Mucosa of stomach (tissue), 1 donor: ENCODE results near the gene ALK.

ENCODE experiments used
- H3K27me3 ChIP-seq: one replicate; pipeline ENCODE4 v1.7.0; 2013; ENCODE audit warnings: mild to moderate bottlenecking, low read length; ENCODE audit not compliant: control insufficient read depth, insufficient read depth
- H3K36me3 ChIP-seq: one replicate; pipeline ENCODE4 v1.7.0; 2013; ENCODE audit warnings: low read length; ENCODE audit not compliant: control insufficient read depth, insufficient read depth
- H3K4me1 ChIP-seq: one replicate; pipeline ENCODE4 v1.7.0; 2013; ENCODE audit warnings: mild to moderate bottlenecking, low read length; ENCODE audit not compliant: control insufficient read depth, insufficient read depth
- H3K4me3 ChIP-seq: one replicate; pipeline ENCODE4 v1.7.0; 2013; ENCODE audit warnings: low read length
- H3K9ac ChIP-seq: one replicate; pipeline ENCODE4 v1.7.0; 2013; ENCODE audit warnings: mild to moderate bottlenecking, low read length, moderate library complexity
- H3K9me3 ChIP-seq: one replicate; pipeline ENCODE4 v1.7.0; 2013; ENCODE audit warnings: mild to moderate bottlenecking, low read length, moderate library complexity; ENCODE audit not compliant: control insufficient read depth
- donor health status: Pancreatic carcinoma.

ALK gene

DNA sequence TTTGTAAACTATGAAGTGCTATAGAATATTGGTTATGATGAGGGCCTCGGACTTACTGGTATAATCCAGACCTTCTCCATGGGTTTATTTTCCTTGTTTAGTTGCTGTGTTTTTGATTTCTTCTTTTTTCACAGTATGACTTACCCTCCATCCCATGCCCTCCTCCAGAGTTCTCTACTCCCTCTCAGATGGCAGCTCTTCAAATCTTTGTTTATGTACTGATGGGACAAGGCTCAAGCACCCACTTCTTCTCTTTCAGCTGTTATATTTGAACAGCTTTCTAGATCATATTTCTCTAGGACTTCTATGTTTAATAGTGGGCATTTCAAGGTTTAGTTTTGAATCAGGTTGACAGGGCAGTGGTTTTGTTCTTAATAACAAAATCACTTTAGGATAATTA lies 762.3 kb downstream of the ALK start:
- Histone ChIP-seq H3K27me3 (no peaks in the 10 kb centered on the region), H3K36me3 (no peaks in the 10 kb centered on the region), H3K4me1 (no peaks in the 10 kb centered on the region), H3K9ac (no peak overlapping the region), H3K4me3 (no peak overlapping the region), H3K9me3 (no peaks in the 10 kb centered on the region)

DNA sequence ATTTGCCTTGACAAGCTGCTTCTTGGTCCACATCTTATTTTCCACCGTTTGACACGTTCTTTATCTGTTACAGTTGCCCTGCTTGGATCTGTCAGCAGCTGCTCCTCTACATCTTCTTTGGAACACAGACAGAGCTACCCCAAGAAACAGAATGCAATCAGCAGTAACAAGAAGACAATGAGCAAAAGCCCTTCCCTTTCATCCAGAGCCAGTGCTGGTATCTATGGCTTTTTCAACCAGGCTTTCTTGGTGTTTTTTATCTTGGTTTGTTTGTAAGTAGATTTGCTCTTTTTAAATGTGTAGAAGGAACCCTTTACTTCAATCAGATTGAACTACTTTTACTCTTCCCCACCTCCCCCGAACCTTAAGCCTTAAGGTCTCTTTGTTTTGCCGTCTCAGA lies 764.3 kb downstream of the ALK start:
- Histone ChIP-seq H3K4me3 (no peak overlapping the region), H3K9me3 (no peaks in the 10 kb centered on the region), H3K27me3 (no peaks in the 10 kb centered on the region), H3K36me3 (no peaks in the 10 kb centered on the region), H3K4me1 (no peaks in the 10 kb centered on the region), H3K9ac (no peak overlapping the region)

DNA sequence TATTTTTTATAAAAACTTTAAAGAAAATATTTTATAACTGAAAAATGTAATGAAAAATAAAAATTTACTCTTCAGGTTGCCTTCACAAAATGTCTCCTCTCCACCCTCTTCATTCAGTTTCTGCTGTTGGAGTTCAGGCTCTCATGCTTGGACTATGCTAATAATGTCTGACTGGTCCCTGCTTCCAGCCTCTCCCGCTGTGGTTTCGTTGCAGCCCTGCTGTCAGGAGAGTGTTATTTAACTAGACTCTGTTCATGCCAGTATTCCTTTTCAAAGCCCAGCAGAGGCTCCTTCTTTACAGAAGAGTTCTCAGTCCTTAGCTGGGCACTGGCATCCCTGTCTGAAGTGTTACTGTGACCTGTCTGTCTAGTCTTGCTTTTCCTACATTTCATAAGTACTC lies 765.8 kb downstream of the ALK start:
- Histone ChIP-seq H3K9me3 (no peaks in the 10 kb centered on the region), H3K36me3 (no peaks in the 10 kb centered on the region), H3K4me1 (no peaks in the 10 kb centered on the region), H3K27me3 (no peaks in the 10 kb centered on the region), H3K4me3 (no peak overlapping the region), H3K9ac (no peak overlapping the region)

DNA sequence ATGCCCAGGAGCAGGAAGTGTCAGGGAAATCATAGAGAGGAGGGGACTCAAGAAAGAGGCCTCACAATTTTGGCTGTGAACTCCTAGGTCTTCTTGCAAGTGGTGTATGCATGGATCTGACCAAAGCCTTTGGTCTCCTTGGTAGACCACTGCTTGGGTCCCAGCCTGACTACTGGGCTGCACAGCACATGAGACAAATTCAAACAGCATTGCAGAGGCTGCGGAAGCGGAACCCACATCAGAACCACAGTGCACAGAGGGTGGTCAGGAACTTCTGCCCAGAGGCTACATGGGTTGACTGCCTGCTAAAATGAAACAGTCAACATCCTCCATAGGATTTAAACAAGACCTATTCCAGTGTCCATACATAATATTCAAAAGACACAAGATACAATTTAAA lies 766.8 kb downstream of the ALK start:
- H3K4me1 ChIP-seq = no peaks in the 10 kb centered on the region
- H3K27me3 ChIP-seq = no peaks in the 10 kb centered on the region
- no peak overlapping the region for H3K9ac ChIP-seq
- H3K9me3 ChIP-seq = no peaks in the 10 kb centered on the region
- no peaks in the 10 kb centered on the region for H3K36me3 ChIP-seq
- no peak overlapping the region for H3K4me3 ChIP-seq

DNA sequence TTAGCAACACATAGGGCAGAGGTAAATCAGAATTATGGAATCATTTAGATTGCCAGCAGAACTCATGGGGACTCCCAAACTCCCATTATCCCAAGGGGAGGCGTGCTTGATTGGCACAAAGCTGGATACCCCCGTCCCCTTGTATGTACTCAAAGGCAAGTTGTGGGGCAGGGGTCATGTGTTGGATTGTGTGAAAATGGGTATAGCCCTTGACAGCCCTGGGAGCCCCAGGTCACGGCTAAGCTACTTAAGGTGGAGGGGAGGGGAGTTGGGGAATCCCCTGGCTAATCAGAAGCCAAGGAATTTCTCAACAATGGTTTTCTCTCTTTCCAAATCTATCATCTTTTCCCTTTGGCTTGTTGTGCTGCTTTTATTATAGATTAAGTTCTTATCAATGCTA lies 773.4 kb downstream of the ALK start:
- no peaks in the 10 kb centered on the region for H3K27me3 ChIP-seq
- H3K36me3 ChIP-seq = no peaks in the 10 kb centered on the region
- H3K4me1 ChIP-seq = no peaks in the 10 kb centered on the region
- no peak overlapping the region for H3K4me3 ChIP-seq
- H3K9me3 ChIP-seq = no peaks in the 10 kb centered on the region
- H3K9ac ChIP-seq = no peak overlapping the region

DNA sequence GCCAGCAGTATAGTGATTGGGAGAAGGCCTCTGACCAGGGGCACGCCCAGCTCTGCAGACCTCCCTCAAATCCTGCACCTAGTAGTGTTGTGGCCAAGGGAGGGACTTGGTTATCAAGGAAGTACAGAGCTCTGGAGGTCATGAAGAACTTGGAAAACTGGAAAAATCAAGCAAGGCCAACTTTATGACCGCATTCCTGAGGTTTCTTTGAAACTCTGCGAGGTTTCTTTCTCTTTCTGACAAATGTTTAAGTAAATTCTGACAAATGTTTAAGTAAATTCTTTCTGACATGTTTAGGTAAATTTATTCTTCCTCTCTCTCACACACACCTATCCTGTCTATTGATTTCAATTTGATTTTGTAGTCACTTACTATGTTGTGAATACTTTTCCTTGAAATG lies 775.2 kb downstream of the ALK start:
- H3K9me3 ChIP-seq = no peaks in the 10 kb centered on the region
- H3K4me3 ChIP-seq = no peak overlapping the region
- no peaks in the 10 kb centered on the region for H3K4me1 ChIP-seq
- no peak overlapping the region for H3K9ac ChIP-seq
- H3K27me3 ChIP-seq = no peaks in the 10 kb centered on the region
- H3K36me3 ChIP-seq = no peaks in the 10 kb centered on the region

DNA sequence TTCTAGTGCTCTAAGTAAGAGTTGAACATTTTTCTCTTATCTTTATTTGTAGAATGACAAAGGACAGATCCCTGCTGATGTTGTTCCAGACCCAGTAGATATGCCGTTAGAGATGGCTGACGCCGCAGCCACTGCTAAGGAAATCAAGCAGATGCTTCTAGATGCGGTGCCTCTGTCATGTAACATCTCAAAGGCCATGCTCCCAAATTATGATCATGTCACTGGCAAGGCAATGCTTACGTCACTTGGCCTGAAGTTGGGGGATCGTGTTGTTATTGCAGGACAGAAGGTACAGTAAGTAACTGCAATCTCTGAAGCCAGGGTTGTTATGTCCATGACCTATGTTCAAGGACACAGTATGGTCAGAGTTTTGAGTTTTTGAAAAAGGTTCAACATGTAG lies 777.7 kb downstream of the ALK start:
- H3K4me3 ChIP-seq = no peak overlapping the region
- no peak overlapping the region for H3K9ac ChIP-seq
- H3K4me1 ChIP-seq = no peaks in the 10 kb centered on the region
- H3K9me3 ChIP-seq = no peaks in the 10 kb centered on the region
- H3K36me3 ChIP-seq = no peaks in the 10 kb centered on the region
- H3K27me3 ChIP-seq = no peaks in the 10 kb centered on the region
